PFSK-1 (cell line): ENCODE data around the gene B3GNT9.

ENCODE experiments used
- FOXP2 ChIP-seq: optimal IDR thresholded peaks from 2 replicates; pipeline ENCODE3; 2011; ENCODE audit warnings: borderline replicate concordance, control low read depth, inconsistent platforms; ENCODE audit not compliant: insufficient read depth; ENCODE audit errors: extremely low read length, extremely low read depth
- POLR2AphosphoS5 ChIP-seq: IDR thresholded peaks from 2 replicates; pipeline ENCODE4 v1.6.1; 2012; ENCODE audit warnings: low read depth, mild to moderate bottlenecking, control low read depth, low read length, moderate library complexity
- SIN3A ChIP-seq: IDR thresholded peaks from 2 replicates; pipeline ENCODE4 v1.6.1; 2012; ENCODE audit warnings: mild to moderate bottlenecking, low read length, moderate library complexity, borderline replicate concordance; ENCODE audit not compliant: insufficient read depth
- TAF1 ChIP-seq: IDR thresholded peaks from 2 replicates; pipeline ENCODE4 v1.6.1; 2012; ENCODE audit warnings: low read length, control low read depth, borderline replicate concordance; ENCODE audit not compliant: insufficient read depth
- TF ChIP-seq, protein P1 (sequence below), 2 experiments: IDR thresholded peaks; 2 replicates each; pipeline versions ENCODE4 v1.6.1 to v1.8.0; 2011 to 2012; ENCODE audit warnings: low read depth in 2 of 2, low read length in 2 of 2, control low read depth in 1 of 2, inconsistent platforms in 1 of 2, mild to moderate bottlenecking in 1 of 2, moderate library complexity in 1 of 2; ENCODE audit not compliant: insufficient read depth in 1 of 2

Gene B3GNT9

DNA sequence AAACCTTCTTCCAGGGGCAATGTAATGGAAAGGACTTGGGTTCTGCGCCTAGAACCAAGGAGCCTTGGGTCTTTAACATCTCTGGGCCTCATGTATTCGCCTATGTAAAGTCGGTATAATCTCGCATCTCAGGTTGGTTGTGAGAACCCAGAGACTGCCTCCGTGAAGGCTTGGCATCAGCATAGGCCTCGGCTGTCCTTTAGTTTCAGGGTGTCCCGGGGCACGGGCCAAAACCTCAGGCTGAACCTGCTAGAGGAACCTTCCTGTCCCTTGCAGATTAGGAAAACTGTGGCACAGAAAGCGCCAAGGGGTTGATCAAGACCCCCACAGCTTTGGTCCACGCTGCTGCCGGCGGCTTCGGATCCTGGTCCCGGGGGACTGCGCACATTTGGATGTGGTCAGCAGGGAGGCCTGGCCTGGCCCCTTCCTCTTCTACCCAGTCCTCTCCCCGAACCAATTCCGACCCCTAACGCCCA is 41.8 kb downstream of the B3GNT9 start:
- TF ChIP-seq TAF1, result no peak
- TF ChIP-seq, protein P1, sequence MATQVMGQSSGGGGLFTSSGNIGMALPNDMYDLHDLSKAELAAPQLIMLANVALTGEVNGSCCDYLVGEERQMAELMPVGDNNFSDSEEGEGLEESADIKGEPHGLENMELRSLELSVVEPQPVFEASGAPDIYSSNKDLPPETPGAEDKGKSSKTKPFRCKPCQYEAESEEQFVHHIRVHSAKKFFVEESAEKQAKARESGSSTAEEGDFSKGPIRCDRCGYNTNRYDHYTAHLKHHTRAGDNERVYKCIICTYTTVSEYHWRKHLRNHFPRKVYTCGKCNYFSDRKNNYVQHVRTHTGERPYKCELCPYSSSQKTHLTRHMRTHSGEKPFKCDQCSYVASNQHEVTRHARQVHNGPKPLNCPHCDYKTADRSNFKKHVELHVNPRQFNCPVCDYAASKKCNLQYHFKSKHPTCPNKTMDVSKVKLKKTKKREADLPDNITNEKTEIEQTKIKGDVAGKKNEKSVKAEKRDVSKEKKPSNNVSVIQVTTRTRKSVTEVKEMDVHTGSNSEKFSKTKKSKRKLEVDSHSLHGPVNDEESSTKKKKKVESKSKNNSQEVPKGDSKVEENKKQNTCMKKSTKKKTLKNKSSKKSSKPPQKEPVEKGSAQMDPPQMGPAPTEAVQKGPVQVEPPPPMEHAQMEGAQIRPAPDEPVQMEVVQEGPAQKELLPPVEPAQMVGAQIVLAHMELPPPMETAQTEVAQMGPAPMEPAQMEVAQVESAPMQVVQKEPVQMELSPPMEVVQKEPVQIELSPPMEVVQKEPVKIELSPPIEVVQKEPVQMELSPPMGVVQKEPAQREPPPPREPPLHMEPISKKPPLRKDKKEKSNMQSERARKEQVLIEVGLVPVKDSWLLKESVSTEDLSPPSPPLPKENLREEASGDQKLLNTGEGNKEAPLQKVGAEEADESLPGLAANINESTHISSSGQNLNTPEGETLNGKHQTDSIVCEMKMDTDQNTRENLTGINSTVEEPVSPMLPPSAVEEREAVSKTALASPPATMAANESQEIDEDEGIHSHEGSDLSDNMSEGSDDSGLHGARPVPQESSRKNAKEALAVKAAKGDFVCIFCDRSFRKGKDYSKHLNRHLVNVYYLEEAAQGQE (IDR thresholded peaks at IDR 0.05; ENCODE audit: insufficient read depth in 1 of 2, low read depth in 2 of 2, low read length in 2 of 2), result no peak
- TF ChIP-seq FOXP2, result no peak
- TF ChIP-seq POLR2AphosphoS5, result no peak

DNA sequence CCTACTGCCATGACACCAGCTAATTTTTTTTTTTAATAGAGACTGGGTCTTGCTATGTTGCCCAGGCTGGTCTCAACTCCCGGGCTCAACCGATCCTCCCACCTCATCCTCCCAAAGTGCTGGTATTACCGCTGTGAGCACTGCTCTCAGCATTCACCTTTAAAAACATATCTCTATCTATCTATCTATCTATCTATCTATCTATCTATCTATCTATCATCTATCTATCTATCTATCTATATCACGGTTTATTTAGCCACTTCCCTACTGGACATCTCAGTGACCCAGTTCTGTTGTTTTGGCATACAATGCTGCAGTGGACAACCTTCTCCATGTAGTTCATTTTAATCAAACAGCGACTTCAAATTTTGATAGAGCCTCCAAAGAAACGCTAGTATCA is 42.3 kb downstream of the B3GNT9 start:
- no peak for TF ChIP-seq FOXP2
- TF ChIP-seq, protein P1 (IDR thresholded peaks at IDR 0.05; ENCODE audit: insufficient read depth in 1 of 2, low read depth in 2 of 2, low read length in 2 of 2), result no peak
- no peak for TF ChIP-seq POLR2AphosphoS5
- TF ChIP-seq SIN3A, result no peak
- no peak for TF ChIP-seq TAF1

DNA sequence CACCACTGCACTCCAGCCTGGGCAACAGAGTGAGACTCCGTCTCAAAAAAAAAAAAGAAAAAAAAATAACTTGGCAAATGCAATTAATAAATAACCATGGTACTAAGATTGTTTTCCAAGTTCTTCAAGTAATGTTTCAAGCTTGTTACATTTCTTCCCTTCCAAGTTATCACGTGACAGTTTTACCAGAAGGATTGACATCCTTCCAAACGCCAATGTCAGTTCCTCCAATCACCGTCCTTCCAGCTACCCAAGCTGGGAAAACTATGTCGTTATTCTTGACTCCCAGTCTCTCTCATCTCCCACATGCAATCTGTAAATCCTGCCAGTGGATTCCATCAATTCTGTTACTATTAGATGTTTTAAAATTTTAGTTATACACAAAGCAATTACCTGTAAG is 44.9 kb downstream of the B3GNT9 start:
- TF ChIP-seq, protein P1 (IDR thresholded peaks at IDR 0.05; ENCODE audit: insufficient read depth in 1 of 2, low read depth in 2 of 2, low read length in 2 of 2), result no peak
- TF ChIP-seq SIN3A (no peak), TAF1 (no peak), FOXP2 (no peak), POLR2AphosphoS5 (no peak)

DNA sequence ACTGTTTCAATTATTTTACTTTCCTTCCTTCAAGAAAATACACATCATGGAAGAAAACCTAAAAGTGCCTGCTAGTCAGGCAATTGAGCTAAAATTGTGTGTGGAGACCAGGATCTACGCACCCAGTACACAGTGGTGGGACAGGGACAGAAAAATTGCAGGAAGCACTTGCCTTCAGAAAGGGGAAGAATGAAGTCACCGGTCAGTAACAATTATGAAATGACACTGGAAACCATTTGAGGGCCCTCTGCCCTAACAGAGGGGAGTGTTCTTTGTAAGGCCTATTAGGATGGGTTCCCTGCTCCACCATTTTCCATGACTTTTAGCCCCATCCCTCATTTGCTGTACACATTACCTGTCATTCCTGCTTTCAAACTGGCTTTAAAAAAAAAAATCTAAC is 45.6 kb downstream of the B3GNT9 start:
- TF ChIP-seq TAF1, result no peak
- TF ChIP-seq SIN3A, result no peak

DNA sequence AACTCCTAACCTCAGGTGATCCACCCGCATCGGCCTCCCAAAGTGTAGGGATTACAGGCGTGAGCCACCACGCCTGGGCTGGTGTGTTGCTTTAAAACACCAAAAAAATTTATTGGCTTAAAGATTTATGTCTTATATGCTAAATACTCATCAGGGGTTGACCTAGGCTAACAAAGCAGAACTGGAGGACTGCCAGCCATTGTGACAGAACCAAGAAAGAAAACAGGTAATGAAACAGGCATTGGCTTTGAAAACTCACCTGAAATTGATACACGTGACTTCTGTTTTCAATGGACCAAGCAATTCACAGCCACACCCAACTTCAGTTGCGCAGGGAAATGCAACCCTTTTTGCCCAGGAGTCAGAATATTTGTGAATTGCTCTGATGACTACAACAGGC is 46.0 kb downstream of the B3GNT9 start:
- TF ChIP-seq FOXP2 (no peak), POLR2AphosphoS5 (no peak), SIN3A (no peak), TAF1 (no peak)
- TF ChIP-seq, protein P1 (IDR thresholded peaks at IDR 0.05; ENCODE audit: insufficient read depth in 1 of 2, low read depth in 2 of 2, low read length in 2 of 2), result no peak
